ENCODE data around the gene WSB1.

The WSB1 gene

DNA sequence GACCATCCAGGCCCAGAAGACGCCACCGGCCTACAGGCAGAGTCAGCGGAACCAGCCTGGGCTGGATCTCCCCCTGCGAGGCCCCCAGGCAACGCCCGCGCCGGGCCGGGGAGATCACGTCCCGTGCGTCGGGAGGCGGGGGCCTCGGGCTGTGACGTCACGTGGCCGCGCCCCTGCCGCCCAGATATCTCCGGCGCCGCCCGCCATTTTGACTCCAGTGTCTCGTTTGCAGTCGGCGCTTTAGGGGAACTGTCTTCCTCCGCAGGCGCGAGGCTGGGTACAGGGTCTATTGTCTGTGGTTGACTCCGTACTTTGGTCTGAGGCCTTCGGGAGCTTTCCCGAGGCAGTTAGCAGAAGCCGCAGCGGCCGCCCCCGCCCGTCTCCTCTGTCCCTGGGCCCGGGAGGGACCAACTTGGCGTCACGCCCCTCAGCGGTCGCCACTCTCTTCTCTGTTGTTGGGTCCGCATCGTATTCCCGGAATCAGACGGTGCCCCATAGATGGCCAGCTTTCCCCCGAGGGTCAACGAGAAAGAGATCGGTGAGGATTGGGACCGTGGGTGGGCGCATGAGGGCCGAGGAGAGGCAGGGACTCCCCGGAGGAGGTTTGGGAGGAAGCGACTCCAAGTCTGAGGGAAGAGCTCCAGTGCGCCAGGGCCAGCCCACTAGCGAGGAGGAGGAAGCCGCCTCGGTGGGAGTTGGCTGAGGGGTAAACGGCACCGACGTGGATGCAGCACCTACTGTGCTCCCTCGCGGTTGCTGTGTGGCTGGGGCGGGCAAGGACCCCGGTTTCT, at the start of gene WSB1:
Gene WSB1 (plus strand): TSS at position 217 of the 791 bp plus-strand sequence. CDS start 282 bp downstream, at position 499.
- no peaks in the 10 kb centered on the region for H3K9me3 ChIP-seq (ENCODE audit: severe bottlenecking)
- TF ChIP-seq, protein P1, sequence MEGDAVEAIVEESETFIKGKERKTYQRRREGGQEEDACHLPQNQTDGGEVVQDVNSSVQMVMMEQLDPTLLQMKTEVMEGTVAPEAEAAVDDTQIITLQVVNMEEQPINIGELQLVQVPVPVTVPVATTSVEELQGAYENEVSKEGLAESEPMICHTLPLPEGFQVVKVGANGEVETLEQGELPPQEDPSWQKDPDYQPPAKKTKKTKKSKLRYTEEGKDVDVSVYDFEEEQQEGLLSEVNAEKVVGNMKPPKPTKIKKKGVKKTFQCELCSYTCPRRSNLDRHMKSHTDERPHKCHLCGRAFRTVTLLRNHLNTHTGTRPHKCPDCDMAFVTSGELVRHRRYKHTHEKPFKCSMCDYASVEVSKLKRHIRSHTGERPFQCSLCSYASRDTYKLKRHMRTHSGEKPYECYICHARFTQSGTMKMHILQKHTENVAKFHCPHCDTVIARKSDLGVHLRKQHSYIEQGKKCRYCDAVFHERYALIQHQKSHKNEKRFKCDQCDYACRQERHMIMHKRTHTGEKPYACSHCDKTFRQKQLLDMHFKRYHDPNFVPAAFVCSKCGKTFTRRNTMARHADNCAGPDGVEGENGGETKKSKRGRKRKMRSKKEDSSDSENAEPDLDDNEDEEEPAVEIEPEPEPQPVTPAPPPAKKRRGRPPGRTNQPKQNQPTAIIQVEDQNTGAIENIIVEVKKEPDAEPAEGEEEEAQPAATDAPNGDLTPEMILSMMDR (IDR thresholded peaks at IDR 0.05; ENCODE audit: poor library complexity, severe bottlenecking), result no peak
- peak within 1 kb of the TSS; percentile 78 for H3K27ac ChIP-seq (ENCODE audit: poor library complexity, severe bottlenecking)
- peaks cover 16% of the 10 kb centered on the region for H3K4me1 ChIP-seq (ENCODE audit: insufficient read depth, poor library complexity, severe bottlenecking)
- peaks cover 12% of the 10 kb centered on the region for H3K36me3 ChIP-seq (ENCODE audit: low read depth)
- ATAC-seq (ENCODE audit: low read depth), result peak; percentile 77
- no peaks in the 10 kb centered on the region for H3K27me3 ChIP-seq (ENCODE audit: insufficient read depth, poor library complexity, severe bottlenecking)
- H3K4me3 ChIP-seq (ENCODE audit: severe bottlenecking), result peak within 1 kb of the TSS; percentile 72
- DNase-seq (ENCODE audit: low spot score), result peak; percentile 84

DNA sequence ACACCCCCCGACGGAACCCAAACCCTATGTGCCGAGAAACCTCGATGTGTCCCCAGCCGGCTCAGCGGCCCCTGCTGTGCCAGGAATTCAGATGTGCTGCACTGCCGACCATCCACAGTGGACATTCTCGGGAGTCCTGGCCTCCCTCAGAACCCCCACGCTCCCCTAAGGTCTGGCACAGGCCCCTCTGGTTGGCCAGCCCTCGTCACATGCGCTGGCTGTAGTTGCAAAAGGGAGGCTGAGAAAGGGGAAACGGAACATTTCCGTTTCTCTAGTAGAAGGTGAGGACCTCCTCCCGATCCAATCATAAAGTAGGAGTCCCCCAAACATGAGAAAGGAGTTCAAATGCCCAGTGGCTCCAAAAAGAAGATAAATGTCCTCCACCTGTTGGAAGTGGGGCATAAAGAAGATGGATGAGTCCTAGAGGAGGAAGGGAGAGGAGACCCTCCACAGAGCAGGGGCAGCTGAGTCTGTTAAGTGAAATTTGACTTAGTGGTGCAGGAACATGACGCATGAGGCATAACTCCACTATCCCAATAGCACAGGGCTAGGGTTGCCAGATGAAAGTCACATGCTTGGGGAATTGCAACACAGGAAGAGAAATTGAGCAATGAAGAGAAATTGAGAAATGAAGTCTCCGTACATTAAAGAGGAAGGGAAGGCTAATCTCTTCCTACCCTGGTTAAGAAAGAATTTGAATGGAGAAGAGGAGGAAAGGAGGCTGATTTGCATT, 49.3 kb upstream of the WSB1 start:
- H3K9me3 ChIP-seq (ENCODE audit: severe bottlenecking), result no peaks in the 10 kb centered on the region
- DNase-seq (ENCODE audit: low spot score) (no peak), ATAC-seq (ENCODE audit: low read depth) (peak; percentile 43)
- no peaks in the 10 kb centered on the region for H3K36me3 ChIP-seq (ENCODE audit: low read depth)
- H3K27me3 ChIP-seq (ENCODE audit: insufficient read depth, poor library complexity, severe bottlenecking), result no peaks in the 10 kb centered on the region
- H3K27ac ChIP-seq (ENCODE audit: poor library complexity, severe bottlenecking), result peak overlapping the region; percentile 86
- H3K4me1 ChIP-seq (ENCODE audit: insufficient read depth, poor library complexity, severe bottlenecking), result peaks cover 53% of the 10 kb centered on the region
- TF ChIP-seq, protein P1 (IDR thresholded peaks at IDR 0.05; ENCODE audit: poor library complexity, severe bottlenecking), result no peak
- H3K4me3 ChIP-seq (ENCODE audit: severe bottlenecking), result peak overlapping the region; percentile 1

GRCh38 chr17:27245230-27245696, 48.7 kb upstream of the WSB1 start:
- H3K27ac ChIP-seq (ENCODE audit: poor library complexity, severe bottlenecking), result peak overlapping the region; percentile 86
- ATAC-seq (ENCODE audit: low read depth), result peak; percentile 72
- H3K9me3 ChIP-seq (ENCODE audit: severe bottlenecking), result no peaks in the 10 kb centered on the region
- no peaks in the 10 kb centered on the region for H3K27me3 ChIP-seq (ENCODE audit: insufficient read depth, poor library complexity, severe bottlenecking)
- H3K4me3 ChIP-seq (ENCODE audit: severe bottlenecking), result peak overlapping the region; percentile 1
- TF ChIP-seq, protein P1 (IDR thresholded peaks at IDR 0.05; ENCODE audit: poor library complexity, severe bottlenecking), result peak; percentile 82
- H3K4me1 ChIP-seq (ENCODE audit: insufficient read depth, poor library complexity, severe bottlenecking), result peaks cover 53% of the 10 kb centered on the region
- no peaks in the 10 kb centered on the region for H3K36me3 ChIP-seq (ENCODE audit: low read depth)
- peak; percentile 86 for DNase-seq (ENCODE audit: low spot score)

- Histone ChIP-seq H3K4me3 (ENCODE audit: severe bottlenecking) (no peak overlapping the region), H3K4me1 (ENCODE audit: insufficient read depth, poor library complexity, severe bottlenecking) (peaks cover 44% of the 10 kb centered on the region), H3K36me3 (ENCODE audit: low read depth) (no peaks in the 10 kb centered on the region), H3K27me3 (ENCODE audit: insufficient read depth, poor library complexity, severe bottlenecking) (no peaks in the 10 kb centered on the region), H3K27ac (ENCODE audit: poor library complexity, severe bottlenecking) (no peak overlapping the region), H3K9me3 (ENCODE audit: severe bottlenecking) (no peaks in the 10 kb centered on the region)
- DNase-seq (ENCODE audit: low spot score) (no peak), ATAC-seq (ENCODE audit: low read depth) (no peak)
- TF ChIP-seq, protein P1 (IDR thresholded peaks at IDR 0.05; ENCODE audit: poor library complexity, severe bottlenecking), result no peak
Measured at GRCh38 chr17:27246537-27246936, 47.4 kb upstream of the WSB1 start.
